ENCODE results near the gene THEM4.
"Not testable (repeated sequence)": the region's sequence is repeated elsewhere in the genome, so short reads cannot be mapped to it uniquely, and the experiment has no call there.

The THEM4 gene

GRCh38 chr1:151918156-151918555 lies 8.8 kb upstream of the THEM4 start:
- H3K4me1 ChIP-seq (ENCODE audit: insufficient read depth, low read length) = no peaks in the 10 kb centered on the region
- H3K4me3 ChIP-seq (ENCODE audit: low read length) = no peak overlapping the region
- H2AFZ ChIP-seq (ENCODE audit: low read depth, low read length) = no peak overlapping the region
- H3K27me3 ChIP-seq (ENCODE audit: insufficient read depth, low read length) = peaks cover 6% of the 10 kb centered on the region
- no peaks in the 10 kb centered on the region for H3K9me3 ChIP-seq (ENCODE audit: low read length)
- no peaks in the 10 kb centered on the region for H3K36me3 ChIP-seq (ENCODE audit: insufficient read depth, low read length)

- Histone ChIP-seq H2AFZ (ENCODE audit: low read depth, low read length) (no peak overlapping the region), H3K36me3 (ENCODE audit: insufficient read depth, low read length) (no peaks in the 10 kb centered on the region), H3K4me3 (ENCODE audit: low read length) (no peak overlapping the region), H3K27me3 (ENCODE audit: insufficient read depth, low read length) (peaks cover 6% of the 10 kb centered on the region), H3K4me1 (ENCODE audit: insufficient read depth, low read length) (no peaks in the 10 kb centered on the region), H3K9me3 (ENCODE audit: low read length) (no peaks in the 10 kb centered on the region)
These were observed 7.5 kb upstream of the THEM4 start for GRCh38 chr1:151916726-151917370.

- Histone ChIP-seq H3K9me3 (ENCODE audit: low read length) (no peaks in the 10 kb centered on the region), H2AFZ (ENCODE audit: low read depth, low read length) (no peak overlapping the region), H3K27me3 (ENCODE audit: insufficient read depth, low read length) (peaks cover 6% of the 10 kb centered on the region), H3K4me1 (ENCODE audit: insufficient read depth, low read length) (no peaks in the 10 kb centered on the region), H3K36me3 (ENCODE audit: insufficient read depth, low read length) (no peaks in the 10 kb centered on the region), H3K4me3 (ENCODE audit: low read length) (no peak overlapping the region)
These were observed 5.9 kb upstream of the THEM4 start for GRCh38 chr1:151915061-151915686.

- no peaks in the 10 kb centered on the region for H3K36me3 ChIP-seq (ENCODE audit: insufficient read depth, low read length)
These were observed 4.8 kb upstream of the THEM4 start for GRCh38 chr1:151914076-151914475.

GRCh38 chr1:151912973-151913372 lies 3.7 kb upstream of the THEM4 start:
- Histone ChIP-seq H3K27me3 (ENCODE audit: insufficient read depth, low read length) (peaks cover 6% of the 10 kb centered on the region), H2AFZ (ENCODE audit: low read depth, low read length) (no peak overlapping the region), H3K4me3 (ENCODE audit: low read length) (no peak overlapping the region), H3K36me3 (ENCODE audit: insufficient read depth, low read length) (no peaks in the 10 kb centered on the region), H3K9me3 (ENCODE audit: low read length) (no peaks in the 10 kb centered on the region), H3K4me1 (ENCODE audit: insufficient read depth, low read length) (peaks cover 12% of the 10 kb centered on the region)

More at GRCh38 chr1:151914076-151914475, 4.8 kb upstream of the THEM4 start:
- H3K4me1 ChIP-seq (ENCODE audit: insufficient read depth, low read length) = peaks cover 1% of the 10 kb centered on the region
- H3K9me3 ChIP-seq (ENCODE audit: low read length) = no peaks in the 10 kb centered on the region
- no peak overlapping the region for H2AFZ ChIP-seq (ENCODE audit: low read depth, low read length)
- no peak overlapping the region for H3K4me3 ChIP-seq (ENCODE audit: low read length)
- H3K27me3 ChIP-seq (ENCODE audit: insufficient read depth, low read length) = peaks cover 6% of the 10 kb centered on the region

GRCh38 chr1:151908228-151908691 lies 1.1 kb downstream of the THEM4 start:
- H3K4me1 ChIP-seq (ENCODE audit: insufficient read depth, low read length) = peaks cover 12% of the 10 kb centered on the region
- H3K4me3 ChIP-seq (ENCODE audit: low read length) = peak overlapping the region; percentile 98
- peaks cover 3% of the 10 kb centered on the region for H3K36me3 ChIP-seq (ENCODE audit: insufficient read depth, low read length)
- peaks cover 11% of the 10 kb centered on the region for H3K9me3 ChIP-seq (ENCODE audit: low read length)
- peak overlapping the region; percentile 73 for H2AFZ ChIP-seq (ENCODE audit: low read depth, low read length)
- H3K27me3 ChIP-seq (ENCODE audit: insufficient read depth, low read length) = no peaks in the 10 kb centered on the region

GRCh38 chr1:151907363-151908139 lies 1.8 kb downstream of the THEM4 start:
- H3K27me3 ChIP-seq (ENCODE audit: insufficient read depth, low read length) = no peaks in the 10 kb centered on the region
- no peak overlapping the region for H2AFZ ChIP-seq (ENCODE audit: low read depth, low read length)
- H3K9me3 ChIP-seq (ENCODE audit: low read length) = peaks cover 11% of the 10 kb centered on the region
- no peak overlapping the region for H3K4me3 ChIP-seq (ENCODE audit: low read length)
- H3K36me3 ChIP-seq (ENCODE audit: insufficient read depth, low read length) = peaks cover 3% of the 10 kb centered on the region
- peaks cover 12% of the 10 kb centered on the region for H3K4me1 ChIP-seq (ENCODE audit: insufficient read depth, low read length)

- not testable (repeated sequence) for H2AFZ ChIP-seq (ENCODE audit: low read depth, low read length); H3K4me3 ChIP-seq (ENCODE audit: low read length); H3K27me3 ChIP-seq (ENCODE audit: insufficient read depth, low read length); H3K36me3 ChIP-seq (ENCODE audit: insufficient read depth, low read length)
- H3K9me3 ChIP-seq (ENCODE audit: low read length) = peaks cover 11% of the 10 kb centered on the region
- H3K4me1 ChIP-seq (ENCODE audit: insufficient read depth, low read length) = peaks cover 12% of the 10 kb centered on the region
These were observed 3.0 kb downstream of the THEM4 start for GRCh38 chr1:151906324-151906645.

GRCh38 chr1:151905443-151906323 lies 3.6 kb downstream of the THEM4 start:
- peaks cover 11% of the 10 kb centered on the region for H3K9me3 ChIP-seq (ENCODE audit: low read length)
- H3K27me3 ChIP-seq (ENCODE audit: insufficient read depth, low read length); H3K4me3 ChIP-seq (ENCODE audit: low read length); H2AFZ ChIP-seq (ENCODE audit: low read depth, low read length); H3K36me3 ChIP-seq (ENCODE audit: insufficient read depth, low read length): not testable (repeated sequence)
- H3K4me1 ChIP-seq (ENCODE audit: insufficient read depth, low read length) = peaks cover 12% of the 10 kb centered on the region

- Histone ChIP-seq H3K27me3 (ENCODE audit: insufficient read depth, low read length) (no peaks in the 10 kb centered on the region), H3K9me3 (ENCODE audit: low read length) (peaks cover 11% of the 10 kb centered on the region), H2AFZ (ENCODE audit: low read depth, low read length) (no peak overlapping the region), H3K4me3 (ENCODE audit: low read length) (no peak overlapping the region), H3K36me3 (ENCODE audit: insufficient read depth, low read length) (peaks cover 3% of the 10 kb centered on the region), H3K4me1 (ENCODE audit: insufficient read depth, low read length) (peaks cover 12% of the 10 kb centered on the region)
These were observed 4.3 kb downstream of the THEM4 start for GRCh38 chr1:151905070-151905442.

- Histone ChIP-seq H3K36me3 (ENCODE audit: insufficient read depth, low read length) (peaks cover 3% of the 10 kb centered on the region), H3K27me3 (ENCODE audit: insufficient read depth, low read length) (no peaks in the 10 kb centered on the region), H3K9me3 (ENCODE audit: low read length) (peaks cover 12% of the 10 kb centered on the region), H2AFZ (ENCODE audit: low read depth, low read length) (no peak overlapping the region), H3K4me1 (ENCODE audit: insufficient read depth, low read length) (no peaks in the 10 kb centered on the region), H3K4me3 (ENCODE audit: low read length) (no peak overlapping the region)
These were observed 6.5 kb downstream of the THEM4 start for GRCh38 chr1:151902858-151903257.

- not testable (repeated sequence) for H3K27me3 ChIP-seq (ENCODE audit: insufficient read depth, low read length); H3K4me3 ChIP-seq (ENCODE audit: low read length); H3K4me1 ChIP-seq (ENCODE audit: insufficient read depth, low read length); H2AFZ ChIP-seq (ENCODE audit: low read depth, low read length); H3K9me3 ChIP-seq (ENCODE audit: low read length); H3K36me3 ChIP-seq (ENCODE audit: insufficient read depth, low read length)
These were observed 8.5 kb downstream of the THEM4 start for GRCh38 chr1:151900804-151901203.
